HG02870 (cell line): ENCODE results near the gene PHF21A.
A peak's percentile ranks its signal among the peaks of the same experiment; 100 is the strongest.
"Not testable (repeated sequence)": the region's sequence is repeated elsewhere in the genome, so short reads cannot be mapped to it uniquely, and the experiment has no call there.

Source experiments
- ATAC-seq: cut with Tn5 transposase; IDR thresholded peaks from one replicate; pipeline ENCODE4 v1.9.1; 2021; ENCODE audit warnings: mild to moderate bottlenecking, moderate library complexity; ENCODE audit not compliant: unreplicated experiment

PHF21A gene

DNA sequence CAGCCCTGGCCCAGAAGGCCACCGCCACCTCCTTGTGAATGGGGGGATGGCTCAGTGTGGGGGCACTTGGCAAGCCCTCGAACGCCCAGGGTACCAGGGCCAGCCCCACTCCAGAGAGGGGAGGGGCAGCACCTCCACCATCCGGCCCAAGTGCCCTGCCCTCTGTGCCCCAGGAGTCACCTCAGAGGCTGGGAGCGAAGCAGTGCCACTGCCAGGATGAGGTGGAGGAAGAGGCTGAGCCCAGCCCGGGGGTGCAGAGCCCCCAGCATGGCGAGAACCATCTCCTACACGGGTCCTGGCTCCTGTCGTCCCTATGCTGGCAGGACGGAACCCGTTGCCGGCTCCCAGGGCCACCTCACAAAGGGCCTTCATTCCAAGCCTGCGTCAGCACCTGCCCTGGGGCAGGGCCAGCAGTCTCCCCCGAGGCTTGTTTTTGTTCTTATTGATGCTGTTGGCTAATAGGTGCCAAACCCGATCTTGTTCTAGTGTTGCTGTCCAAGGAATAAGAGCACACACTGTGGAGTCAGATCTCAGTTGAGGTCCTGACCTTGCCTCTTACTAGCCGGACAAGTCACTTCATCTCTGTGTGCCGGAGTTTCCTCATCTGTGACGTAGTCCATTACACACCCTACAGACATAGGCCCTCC, 214.2 kb downstream of the PHF21A start, which contains the start of gene FREY1:
Gene FREY1, minus strand, starts transcription at position 307 of the 647 bp plus-strand sequence. Its CDS starts 26 bp downstream, at position 281.
- no peak for ATAC-seq

DNA sequence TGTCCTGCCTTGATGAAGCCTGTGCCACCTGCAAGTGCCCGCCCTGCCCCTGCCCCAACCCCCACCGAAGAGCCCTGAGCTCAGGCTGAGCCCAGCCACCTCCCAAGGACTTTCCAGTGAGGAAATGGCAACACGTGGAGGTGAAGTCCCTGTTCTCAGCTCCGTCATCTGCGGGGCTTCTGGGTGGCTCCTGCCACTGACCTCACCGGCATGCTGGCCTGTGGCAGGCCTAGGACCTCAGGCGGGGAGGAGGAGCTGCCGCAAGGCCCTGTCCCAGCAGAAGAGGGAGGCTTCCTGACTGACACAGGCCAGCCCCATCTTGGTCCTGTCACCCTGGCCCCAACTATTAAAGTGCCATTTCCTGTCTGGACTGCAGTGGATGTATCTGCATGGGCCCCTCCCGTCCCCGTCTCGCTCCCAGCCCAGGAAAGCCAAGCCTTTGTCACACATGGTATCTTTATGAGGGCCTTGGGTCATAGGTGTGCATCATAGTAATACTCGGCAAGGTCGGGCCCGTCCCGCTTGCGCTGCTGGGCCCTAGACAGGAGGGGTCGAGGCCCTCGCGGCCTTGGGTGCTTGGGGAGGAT, 215.1 kb downstream of the PHF21A start:
- ATAC-seq = no peak

DNA sequence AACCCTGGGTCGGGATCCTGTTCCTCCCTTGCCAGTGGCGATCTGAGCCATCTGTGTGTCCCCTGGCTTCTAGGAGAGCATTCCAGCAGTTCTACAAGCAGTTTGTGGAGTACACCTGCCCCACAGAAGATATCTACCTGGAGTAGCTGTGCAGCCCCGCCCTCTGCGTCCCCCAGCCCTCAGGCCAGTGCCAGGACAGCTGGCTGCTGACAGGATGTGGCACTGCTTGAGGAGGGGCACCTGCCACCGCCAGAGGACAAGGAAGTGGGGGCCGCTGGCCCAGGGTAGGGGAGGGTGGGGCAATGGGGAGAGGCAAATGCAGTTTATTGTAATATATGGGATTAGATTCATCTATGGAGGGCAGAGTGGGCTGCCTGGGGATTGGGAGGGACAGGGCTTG, 215.7 kb downstream of the PHF21A start:
- ATAC-seq = not testable (repeated sequence)

DNA sequence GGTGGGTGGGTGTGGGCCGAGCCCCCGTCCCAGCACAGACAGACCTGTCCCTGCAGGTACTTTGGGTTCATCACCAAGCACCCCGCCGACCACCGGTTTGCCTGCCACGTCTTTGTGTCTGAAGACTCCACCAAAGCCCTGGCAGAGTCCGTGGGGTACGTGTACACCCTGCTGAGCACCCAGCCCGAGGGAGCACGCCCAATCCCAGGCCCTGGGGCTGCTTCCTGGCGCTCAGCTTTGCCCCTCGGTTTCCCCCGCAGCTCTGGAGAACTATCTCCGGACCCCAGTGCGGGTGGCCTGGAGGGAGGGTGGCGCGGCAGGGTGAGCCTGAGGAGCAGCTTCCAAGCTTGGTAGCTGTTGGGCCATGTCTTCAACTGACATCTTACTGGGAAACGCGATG, 216.2 kb downstream of the PHF21A start:
- no peak for ATAC-seq

DNA sequence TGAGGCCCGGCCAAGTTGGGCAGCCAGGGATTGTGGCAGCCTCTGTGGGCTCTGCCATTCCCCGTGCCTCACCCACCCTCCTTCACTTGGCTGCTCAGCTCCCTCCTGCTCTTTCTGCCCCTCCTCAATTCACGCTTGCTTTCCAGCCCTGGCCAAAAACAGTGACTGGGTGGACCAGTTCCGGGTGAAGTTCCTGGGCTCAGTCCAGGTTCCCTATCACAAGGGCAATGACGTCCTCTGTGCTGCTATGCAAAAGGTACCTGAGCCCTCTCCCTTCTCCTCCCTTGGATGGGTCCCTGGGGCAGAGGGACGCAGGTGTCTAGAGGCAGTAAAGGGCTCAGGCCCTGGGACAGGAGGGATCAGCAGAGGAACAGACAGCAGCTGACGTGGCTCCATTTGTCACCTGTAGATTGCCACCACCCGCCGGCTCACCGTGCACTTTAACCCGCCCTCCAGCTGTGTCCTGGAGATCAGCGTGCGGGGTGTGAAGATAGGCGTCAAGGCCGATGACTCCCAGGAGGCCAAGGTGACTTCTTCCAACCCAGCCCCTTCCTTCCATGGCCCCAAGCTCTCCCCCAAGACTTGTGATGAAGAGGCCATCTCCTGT, 216.8 kb downstream of the PHF21A start:
- no peak for ATAC-seq

DNA sequence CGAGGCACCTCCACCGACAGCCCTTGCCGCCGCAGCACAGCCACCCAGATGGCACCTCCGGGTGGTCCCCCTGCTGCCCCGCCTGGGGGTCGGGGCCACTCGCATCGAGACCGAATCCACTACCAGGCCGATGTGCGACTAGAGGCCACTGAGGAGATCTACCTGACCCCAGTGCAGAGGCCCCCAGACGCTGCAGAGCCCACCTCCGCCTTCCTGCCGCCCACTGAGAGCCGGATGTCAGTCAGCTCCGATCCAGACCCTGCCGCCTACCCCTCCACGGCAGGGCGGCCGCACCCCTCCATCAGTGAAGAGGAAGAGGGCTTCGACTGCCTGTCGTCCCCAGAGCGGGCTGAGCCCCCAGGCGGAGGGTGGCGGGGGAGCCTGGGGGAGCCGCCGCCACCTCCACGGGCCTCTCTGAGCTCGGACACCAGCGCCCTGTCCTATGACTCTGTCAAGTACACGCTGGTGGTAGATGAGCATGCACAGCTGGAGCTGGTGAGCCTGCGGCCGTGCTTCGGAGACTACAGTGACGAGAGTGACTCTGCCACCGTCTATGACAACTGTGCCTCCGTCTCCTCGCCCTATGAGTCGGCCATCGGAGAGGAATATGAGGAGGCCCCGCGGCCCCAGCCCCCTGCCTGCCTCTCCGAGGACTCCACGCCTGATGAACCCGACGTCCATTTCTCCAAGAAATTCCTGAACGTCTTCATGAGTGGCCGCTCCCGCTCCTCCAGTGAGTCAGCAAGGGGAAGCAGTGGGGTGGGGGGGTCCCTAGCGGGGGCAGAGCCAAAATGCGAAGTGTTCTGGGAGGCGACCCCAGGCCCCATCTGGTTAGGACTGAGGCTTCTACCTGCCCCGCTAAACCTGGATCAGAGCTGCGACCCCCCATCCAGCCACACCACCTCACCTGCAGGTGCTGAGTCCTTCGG, 218.5 kb downstream of the PHF21A start:
- ATAC-seq = no peak

DNA sequence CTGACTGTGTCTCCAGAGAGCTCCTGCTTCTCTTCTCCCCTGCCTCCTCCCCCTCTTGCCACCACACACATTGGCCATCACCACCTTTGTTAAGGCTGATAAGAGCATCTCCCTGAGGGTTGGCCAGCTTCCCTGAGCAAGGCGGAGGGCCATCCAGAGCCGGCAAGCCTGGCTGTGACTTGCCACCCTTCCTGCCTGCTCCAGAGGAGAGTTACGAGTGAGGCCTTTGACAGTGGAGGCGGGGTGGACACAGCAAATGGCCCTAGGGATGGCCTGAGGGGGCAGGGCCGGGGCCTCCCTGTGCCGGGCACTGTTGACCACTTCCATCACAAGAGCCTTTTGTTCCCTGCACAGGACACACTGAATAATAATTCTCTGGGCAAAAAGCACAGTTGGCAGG, 219.6 kb downstream of the PHF21A start:
- no peak for ATAC-seq

DNA sequence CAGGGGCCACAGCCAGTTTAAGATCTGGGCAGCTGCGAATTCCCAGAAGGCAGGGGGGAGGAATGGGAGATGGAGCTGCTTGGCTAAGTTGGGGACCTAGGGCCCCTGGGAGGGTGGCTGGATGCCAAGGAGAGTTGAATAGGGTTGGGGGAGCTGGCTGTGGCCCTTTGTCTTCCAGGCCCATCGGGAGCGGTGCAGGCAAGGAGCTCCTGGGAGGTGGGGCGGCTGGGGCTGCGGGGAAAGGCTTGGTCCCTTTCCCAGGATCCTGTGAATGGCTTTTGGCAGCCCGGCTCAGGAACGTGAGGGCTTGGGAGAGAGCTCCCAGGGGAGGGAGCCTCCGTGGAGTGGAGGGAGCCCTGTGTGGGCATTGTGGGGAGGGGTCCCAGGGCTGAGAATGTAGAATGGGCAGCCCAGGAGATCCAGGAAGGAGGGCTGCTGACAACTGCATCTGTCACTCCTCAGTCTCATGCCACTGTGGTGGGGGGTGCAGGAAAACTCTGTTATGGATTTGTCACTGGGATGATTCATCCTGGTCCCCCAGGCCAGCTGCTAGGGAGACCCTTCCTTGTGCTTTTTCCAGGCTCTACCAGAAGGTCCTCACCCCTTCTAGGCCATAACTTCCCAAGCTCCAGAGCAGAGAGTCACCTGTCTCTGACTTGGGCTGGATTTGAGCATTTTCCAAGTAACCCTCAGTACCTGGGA, 220.2 kb downstream of the PHF21A start:
- ATAC-seq = no peak

DNA sequence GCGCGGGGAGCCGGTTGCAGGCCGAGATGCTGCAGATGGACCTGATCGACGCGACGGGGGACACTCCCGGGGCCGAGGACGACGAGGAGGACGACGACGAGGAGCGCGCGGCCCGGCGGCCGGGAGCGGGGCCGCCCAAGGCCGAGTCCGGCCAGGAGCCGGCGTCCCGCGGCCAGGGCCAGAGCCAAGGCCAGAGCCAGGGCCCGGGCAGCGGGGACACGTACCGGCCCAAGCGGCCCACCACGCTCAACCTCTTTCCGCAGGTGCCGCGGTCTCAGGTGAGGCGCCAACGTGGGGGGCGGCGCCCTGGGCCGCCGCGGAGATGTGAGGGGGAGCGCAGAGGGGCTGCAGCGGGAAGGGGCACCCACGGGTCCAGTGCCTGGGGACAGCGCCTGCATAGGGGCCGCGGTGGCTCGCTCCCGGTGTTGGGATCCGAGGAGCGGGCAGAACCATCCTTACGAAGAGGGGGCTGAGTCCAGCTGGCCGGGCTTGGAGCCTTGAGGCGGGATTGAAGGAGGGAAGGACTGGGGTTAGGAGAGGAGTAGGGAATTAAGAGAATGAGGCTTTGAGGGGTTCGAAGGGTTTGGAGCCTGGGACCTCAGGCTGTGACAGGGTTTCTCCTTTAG, 221.0 kb downstream of the PHF21A start:
- not testable (repeated sequence) for ATAC-seq

DNA sequence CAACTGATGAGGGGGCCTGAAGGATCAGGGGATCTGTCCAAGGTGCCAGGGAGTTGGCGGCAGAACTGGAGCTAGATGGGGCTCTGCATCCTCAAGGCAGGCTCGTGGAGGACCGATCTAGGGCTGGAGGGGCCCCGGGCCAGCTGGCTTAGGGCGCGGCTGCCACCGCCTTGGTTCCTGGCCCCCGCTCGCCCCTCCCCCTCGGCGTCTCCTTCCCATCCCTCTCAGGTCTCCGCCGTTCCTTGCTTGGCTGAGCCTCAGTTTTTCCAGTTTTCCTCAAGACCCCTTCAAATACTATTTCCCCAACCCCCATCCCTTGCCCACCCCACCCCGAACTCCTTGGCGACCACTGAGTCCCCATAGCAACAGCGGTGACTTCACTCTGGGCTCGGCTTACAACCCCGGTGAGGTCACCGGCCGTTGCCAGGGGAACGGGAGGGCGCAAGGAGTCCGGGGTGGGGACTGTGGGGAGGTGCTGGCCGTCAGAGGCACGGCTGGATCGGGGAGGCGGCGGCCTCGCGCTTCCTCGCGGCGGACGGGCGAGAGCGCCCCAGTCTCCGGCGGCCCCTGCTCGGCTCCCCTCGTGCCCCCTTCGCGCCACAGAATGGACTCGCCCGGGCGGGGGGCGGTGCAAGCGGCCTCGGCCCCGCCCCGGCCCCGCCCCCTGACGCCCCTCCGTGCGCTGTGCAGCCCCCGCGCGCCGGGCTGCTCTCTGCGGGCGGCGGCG, 221.6 kb downstream of the PHF21A start:
- peak; percentile 67 for ATAC-seq

DNA sequence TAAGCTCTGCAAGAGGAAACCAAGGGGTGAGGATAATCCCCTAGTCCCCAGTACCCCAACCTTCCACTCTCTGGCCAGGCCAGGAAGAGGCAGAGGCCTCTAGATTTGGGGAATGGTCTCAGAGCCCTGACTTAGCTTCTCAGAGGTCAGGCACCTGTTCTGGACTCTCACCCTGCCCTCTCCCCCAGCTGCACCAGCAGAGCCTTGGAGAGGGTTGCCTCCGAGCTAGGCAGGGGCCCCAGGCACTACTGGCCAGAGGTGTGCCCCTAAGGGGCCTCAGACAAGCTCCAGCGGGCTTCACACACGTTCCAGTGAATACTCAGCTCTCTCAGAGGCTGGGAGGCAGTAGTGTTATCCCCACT, 222.2 kb downstream of the PHF21A start:
- ATAC-seq = no peak

DNA sequence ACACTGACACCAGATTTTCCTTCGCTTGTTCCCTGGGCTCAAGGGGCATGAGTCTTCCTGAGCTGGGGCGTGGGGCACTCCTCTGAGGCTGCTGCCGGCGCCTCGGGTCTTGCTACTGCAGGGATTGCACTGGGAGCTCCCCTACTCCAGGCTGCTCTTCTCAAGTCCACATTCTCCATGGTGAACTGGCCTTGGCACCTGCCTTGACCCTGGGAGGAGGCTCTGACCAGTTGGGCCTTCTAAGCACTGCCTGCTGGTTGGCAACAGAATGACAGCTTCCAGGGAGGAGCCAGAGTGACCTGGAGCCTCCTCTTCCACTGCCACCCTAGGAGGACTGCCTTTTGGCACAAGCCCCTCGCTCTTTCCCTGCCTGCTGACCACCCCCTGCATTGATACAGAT, 223.7 kb downstream of the PHF21A start:
- no peak for ATAC-seq

DNA sequence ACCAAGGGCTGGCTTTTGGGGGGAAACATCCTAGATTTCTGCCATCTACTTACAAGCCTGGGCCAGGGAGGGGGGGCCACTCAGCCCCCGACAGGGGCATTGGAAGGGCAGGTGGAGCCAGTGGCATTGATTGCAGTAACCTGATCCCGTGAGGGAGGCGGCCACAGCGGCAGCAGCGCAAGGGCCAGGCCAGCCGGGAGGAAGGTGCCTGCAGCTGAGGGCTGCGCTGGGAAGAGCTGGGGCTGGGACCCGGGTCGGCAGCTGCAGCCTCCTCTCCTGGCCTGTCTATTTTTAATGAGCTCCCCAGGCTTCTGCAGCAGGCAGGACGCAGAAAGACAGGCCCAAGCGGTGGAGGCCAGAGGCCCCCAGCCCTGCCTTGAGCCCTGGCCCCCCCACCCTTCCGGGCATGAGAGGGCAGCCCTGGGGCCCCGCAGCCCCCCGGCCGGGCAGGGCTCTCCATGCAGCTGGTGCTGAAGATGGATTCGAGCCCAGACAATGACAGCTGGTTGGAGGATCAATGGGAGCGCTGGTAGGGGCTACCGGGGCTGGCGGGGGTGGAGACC, 224.8 kb downstream of the PHF21A start:
- ATAC-seq = no peak

DNA sequence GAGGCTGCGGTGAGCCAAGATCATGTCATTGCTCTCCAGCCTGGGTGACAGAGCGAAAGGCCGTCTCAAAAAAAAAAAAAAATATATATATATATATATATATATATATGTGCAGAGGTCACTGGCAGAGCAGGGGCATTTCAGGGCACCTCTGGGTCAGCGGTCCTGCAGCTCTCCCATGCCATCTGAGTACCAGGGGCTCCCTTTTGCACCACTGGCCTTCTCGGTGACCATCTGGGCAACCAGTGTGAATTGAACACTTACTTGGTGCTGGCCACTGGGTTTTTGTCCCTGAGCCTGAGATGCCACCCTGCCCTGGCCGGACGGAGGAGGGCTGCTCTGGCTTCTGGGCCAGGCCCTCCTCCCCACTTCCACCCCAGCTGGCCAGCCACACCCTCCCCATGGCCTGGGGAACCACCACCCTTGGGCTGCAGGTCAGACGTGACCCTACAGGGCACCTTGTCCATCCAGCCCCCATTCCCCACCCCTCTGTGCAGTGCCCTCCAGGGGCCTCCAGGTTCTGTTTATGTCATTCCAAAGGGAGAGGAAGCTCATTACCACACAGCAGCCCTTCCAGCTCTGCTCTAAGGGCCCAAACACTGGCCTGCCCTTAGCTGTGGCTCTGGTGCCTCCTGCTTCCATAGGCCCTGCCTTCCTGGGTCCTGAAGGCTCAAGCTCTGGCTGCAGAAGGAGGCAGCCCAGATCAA, 225.5 kb downstream of the PHF21A start:
- no peak for ATAC-seq

DNA sequence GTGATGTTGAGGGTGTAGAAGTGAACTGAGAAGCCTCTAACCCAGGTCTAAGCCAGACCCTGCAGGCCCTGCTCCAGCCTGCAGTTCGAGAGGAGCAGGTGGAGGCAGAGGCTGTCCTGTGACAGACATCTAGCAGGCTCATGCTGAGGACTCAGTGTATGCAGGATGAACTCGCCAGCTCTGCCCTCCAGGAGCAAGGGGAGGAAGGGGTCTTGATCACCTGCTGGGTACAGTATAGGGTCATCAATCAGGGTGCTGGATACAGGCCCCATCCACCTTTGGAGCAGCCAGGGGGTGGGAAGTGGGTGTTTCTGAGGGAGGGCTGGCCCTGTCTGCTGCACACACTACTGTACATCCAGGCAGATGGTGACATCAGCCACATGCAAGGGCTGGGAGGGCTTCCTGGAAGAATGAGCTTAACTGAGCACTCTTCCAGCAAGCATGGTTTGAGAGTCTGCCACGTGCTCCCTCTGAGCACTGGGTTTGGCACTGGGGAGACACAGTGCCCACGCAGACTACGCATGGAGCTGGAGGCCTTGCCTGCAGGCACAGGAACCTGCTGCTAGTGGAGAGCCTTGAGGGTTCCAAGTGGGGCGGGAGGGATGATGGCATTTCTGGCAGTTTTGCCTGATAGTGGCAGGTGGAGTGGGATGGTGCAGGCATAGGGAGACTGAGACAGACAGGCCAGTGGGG, 226.6 kb downstream of the PHF21A start:
- ATAC-seq = no peak

DNA sequence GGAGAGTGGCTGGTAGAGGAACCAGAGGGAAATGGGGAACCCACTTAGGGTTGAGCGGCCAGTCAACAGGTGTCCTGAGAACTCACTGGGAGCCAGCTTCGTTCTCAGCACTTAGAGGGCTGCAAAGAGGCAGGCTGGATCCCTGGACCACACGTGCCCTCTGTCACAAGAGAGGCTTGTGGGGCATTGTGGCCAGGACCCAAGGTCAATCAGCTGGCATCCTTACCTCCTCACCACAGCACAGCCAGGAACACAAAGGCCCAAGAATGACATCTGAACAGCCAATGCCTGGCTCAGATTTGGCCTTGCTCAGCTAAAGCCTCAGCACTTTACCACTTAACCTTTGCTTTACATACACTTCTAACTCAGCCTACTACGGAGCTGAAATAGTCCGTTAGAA, 228.4 kb downstream of the PHF21A start:
- ATAC-seq = no peak

DNA sequence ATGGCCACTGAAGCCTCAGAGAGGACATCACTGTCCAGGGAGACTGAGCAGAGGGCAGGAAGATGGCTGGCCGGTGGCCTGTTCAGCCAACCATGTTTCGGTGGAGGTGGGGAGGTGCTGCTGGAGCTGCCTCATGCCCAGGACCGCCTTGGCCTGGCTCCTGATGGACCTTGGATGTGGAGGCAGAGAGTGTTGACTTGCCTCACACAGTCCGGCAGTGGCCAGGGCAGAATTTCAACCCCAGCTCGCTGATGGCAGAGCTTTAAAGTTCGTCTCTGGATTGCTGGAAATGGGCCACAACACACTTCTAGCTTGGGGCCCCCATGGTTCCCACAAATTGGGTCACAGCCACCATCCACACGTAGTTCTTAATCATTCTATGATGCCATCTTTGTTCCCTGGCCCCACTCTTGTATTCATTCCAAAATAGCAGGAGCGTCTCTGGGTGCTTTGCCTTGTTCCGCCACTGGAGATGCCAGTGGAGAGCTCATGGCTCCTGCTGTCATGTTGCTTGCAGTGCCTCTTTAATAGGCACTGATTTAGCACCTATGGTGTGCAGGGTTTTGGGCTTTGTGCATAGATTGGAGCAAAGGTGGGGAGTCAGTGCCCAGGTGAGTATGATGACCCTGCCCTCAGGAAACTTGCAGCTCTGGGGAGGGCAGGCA, 230.2 kb downstream of the PHF21A start:
- no peak for ATAC-seq

DNA sequence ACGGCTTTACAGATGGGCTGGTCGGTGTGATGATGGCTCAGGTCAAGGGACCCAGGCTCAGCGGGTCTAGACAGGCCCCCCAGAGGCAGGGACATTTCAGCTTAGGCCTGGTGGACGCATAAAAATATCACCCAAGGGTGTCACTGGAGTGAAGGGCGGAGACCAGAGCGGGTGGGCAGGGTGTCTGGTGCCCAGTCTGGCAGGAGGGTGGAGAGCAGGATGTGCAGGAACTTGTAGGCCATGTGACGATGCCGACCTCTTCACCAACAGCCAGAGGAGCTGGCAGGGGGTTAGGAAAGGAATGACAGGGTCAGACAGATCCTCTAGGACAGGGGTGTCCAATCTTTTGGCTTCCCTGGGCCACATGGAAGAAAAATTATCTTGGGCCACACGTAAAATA, 231.3 kb downstream of the PHF21A start:
- ATAC-seq = no peak
